Measurements from ENCODE around the gene CDC42EP3.

- TF ChIP-seq, protein P1, sequence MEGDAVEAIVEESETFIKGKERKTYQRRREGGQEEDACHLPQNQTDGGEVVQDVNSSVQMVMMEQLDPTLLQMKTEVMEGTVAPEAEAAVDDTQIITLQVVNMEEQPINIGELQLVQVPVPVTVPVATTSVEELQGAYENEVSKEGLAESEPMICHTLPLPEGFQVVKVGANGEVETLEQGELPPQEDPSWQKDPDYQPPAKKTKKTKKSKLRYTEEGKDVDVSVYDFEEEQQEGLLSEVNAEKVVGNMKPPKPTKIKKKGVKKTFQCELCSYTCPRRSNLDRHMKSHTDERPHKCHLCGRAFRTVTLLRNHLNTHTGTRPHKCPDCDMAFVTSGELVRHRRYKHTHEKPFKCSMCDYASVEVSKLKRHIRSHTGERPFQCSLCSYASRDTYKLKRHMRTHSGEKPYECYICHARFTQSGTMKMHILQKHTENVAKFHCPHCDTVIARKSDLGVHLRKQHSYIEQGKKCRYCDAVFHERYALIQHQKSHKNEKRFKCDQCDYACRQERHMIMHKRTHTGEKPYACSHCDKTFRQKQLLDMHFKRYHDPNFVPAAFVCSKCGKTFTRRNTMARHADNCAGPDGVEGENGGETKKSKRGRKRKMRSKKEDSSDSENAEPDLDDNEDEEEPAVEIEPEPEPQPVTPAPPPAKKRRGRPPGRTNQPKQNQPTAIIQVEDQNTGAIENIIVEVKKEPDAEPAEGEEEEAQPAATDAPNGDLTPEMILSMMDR (IDR thresholded peaks at IDR 0.05), result no peak
- TF ChIP-seq EP300 (IDR thresholded peaks at IDR 0.05), result no peak
These were observed 51.5 kb downstream of the CDC42EP3 start for GRCh38 chr2:37619959-37620300.
